ENCODE measurements around the gene CLPSL1. TPM values are rescaled to one million over a fixed set of nuclear protein-coding genes. Genes with fewer than 3 reads are reported as not detected.

CLPSL1 gene
- total RNA-seq, 4 donors from 2014 or later = not detected

GRCh38 chr6:35777356-35778102 lies 3.3 kb upstream of the CLPSL1 start:
- peaks cover 0 to 7% (median 0%) of the 10 kb centered on the region in 4 donors for H3K4me1 ChIP-seq
- no peak for TF ChIP-seq POLR2A (IDR thresholded peaks at IDR 0.05)
- TF ChIP-seq, protein P1, sequence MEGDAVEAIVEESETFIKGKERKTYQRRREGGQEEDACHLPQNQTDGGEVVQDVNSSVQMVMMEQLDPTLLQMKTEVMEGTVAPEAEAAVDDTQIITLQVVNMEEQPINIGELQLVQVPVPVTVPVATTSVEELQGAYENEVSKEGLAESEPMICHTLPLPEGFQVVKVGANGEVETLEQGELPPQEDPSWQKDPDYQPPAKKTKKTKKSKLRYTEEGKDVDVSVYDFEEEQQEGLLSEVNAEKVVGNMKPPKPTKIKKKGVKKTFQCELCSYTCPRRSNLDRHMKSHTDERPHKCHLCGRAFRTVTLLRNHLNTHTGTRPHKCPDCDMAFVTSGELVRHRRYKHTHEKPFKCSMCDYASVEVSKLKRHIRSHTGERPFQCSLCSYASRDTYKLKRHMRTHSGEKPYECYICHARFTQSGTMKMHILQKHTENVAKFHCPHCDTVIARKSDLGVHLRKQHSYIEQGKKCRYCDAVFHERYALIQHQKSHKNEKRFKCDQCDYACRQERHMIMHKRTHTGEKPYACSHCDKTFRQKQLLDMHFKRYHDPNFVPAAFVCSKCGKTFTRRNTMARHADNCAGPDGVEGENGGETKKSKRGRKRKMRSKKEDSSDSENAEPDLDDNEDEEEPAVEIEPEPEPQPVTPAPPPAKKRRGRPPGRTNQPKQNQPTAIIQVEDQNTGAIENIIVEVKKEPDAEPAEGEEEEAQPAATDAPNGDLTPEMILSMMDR (IDR thresholded peaks at IDR 0.05) = no peak
- no peak overlapping the region for H3K27ac ChIP-seq
- no peak overlapping the region for H3K4me3 ChIP-seq
- DNase-seq = no peak
- no peaks in the 10 kb centered on the region for H3K9me3 ChIP-seq
- no peaks in the 10 kb centered on the region for H3K36me3 ChIP-seq
- H3K27me3 ChIP-seq = peaks cover 0 to 14% of the 10 kb centered on the region in 2 donors

DNA sequence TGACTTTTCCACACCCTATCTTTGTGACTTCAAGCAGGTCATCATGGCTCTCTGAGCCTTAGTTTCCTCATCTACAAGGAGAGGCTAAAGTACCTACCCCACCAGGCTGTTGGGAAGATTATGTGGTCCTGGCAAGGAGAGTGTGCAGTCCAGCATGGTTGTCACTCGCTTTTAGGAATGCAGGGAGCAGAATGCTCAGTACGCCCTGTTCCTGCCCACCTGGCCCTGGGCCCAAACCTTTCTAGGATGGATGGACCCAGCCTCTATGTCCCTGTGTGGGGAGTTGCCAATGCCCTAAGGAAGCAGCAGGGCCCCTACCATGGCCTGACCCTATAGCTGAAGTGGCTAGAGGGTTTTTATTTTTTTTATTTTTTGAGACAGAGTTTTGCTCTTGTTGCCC lies 2.4 kb upstream of the CLPSL1 start:
- no peak for DNase-seq
- no peaks in the 10 kb centered on the region for H3K9me3 ChIP-seq
- H3K4me1 ChIP-seq = peaks cover 0 to 7% (median 0%) of the 10 kb centered on the region in 4 donors
- TF ChIP-seq POLR2A (IDR thresholded peaks at IDR 0.05) = no peak
- TF ChIP-seq, protein P1 (IDR thresholded peaks at IDR 0.05) = no peak
- no peaks in the 10 kb centered on the region for H3K36me3 ChIP-seq
- peaks cover 0 to 14% of the 10 kb centered on the region in 2 donors for H3K27me3 ChIP-seq
- no peak overlapping the region for H3K4me3 ChIP-seq
- H3K27ac ChIP-seq = no peak overlapping the region

GRCh38 chr6:35781290-35781689 lies 471 bp downstream of the CLPSL1 start:
- no peak overlapping the region for H3K4me3 ChIP-seq
- peaks cover 0 to 5% (median 0%) of the 10 kb centered on the region in 4 donors for H3K4me1 ChIP-seq
- no peaks in the 10 kb centered on the region for H3K36me3 ChIP-seq
- H3K9me3 ChIP-seq = no peaks in the 10 kb centered on the region
- no peak overlapping the region for H3K27ac ChIP-seq
- DNase-seq = no peak
- H3K27me3 ChIP-seq = peaks cover 0 to 5% of the 10 kb centered on the region in 2 donors
- no peak for TF ChIP-seq POLR2A (IDR thresholded peaks at IDR 0.05)
- TF ChIP-seq, protein P1 (IDR thresholded peaks at IDR 0.05) = no peak

DNA sequence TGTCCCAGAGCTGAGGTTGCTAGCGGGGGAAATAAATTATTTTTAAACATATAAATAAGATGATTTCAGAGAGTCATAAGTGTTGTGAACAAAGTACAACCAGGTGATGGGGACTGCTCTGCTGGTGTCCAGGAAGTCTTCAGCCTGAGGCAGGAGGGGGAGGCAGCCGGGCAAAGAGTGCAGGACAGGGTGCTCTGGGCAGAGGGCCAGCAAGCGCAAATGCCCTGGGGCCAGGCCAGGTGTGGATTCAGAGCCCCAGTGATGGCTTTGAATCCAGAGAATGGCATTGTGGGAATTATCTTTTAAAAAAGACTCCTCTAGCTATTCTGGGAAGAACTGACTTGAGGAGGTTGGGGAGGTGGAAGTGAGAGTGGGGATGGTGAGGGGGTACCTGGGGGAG lies 1.6 kb downstream of the CLPSL1 start:
- TF ChIP-seq, protein P1 (IDR thresholded peaks at IDR 0.05) = no peak
- no peak for TF ChIP-seq POLR2A (IDR thresholded peaks at IDR 0.05)
- peaks cover 0 to 3% of the 10 kb centered on the region in 2 donors for H3K27me3 ChIP-seq
- H3K4me3 ChIP-seq = no peak overlapping the region
- no peak overlapping the region for H3K27ac ChIP-seq
- no peaks in the 10 kb centered on the region for H3K9me3 ChIP-seq
- H3K36me3 ChIP-seq = no peaks in the 10 kb centered on the region
- no peaks in the 10 kb centered on the region for H3K4me1 ChIP-seq
- DNase-seq = no peak

- TF ChIP-seq POLR2A (IDR thresholded peaks at IDR 0.05) = no peak
- TF ChIP-seq, protein P1 (IDR thresholded peaks at IDR 0.05) = no peak
- peaks cover 0 to 3% of the 10 kb centered on the region in 2 donors for H3K27me3 ChIP-seq
- no peak for DNase-seq
- no peaks in the 10 kb centered on the region for H3K4me1 ChIP-seq
- H3K9me3 ChIP-seq = no peaks in the 10 kb centered on the region
- H3K27ac ChIP-seq = no peak overlapping the region
- H3K36me3 ChIP-seq = no peaks in the 10 kb centered on the region
- H3K4me3 ChIP-seq = no peak overlapping the region
Observed at GRCh38 chr6:35784200-35784599, 3.4 kb downstream of the CLPSL1 start.
